Glutamatergic neuron (in vitro differentiated cells): ENCODE measurements around the gene ANKRD66. TPM values are rescaled to one million over a fixed set of nuclear protein-coding genes. Genes with fewer than 3 reads are reported as not detected.
"Not testable (repeated sequence)": the region's sequence is repeated elsewhere in the genome, so short reads cannot be mapped to it uniquely, and the experiment has no call there.

Experiments used
- DNase-seq: peaks from one replicate; pipeline ENCODE4 v3.0.0; 2022
- H3K27ac Mint-ChIP-seq: one replicate; pipeline ENCODE4 v1.8.0; 2020; ENCODE audit warnings: mild to moderate bottlenecking, mixed read lengths, inconsistent platforms; ENCODE audit not compliant: unreplicated experiment
- H3K27me3 Mint-ChIP-seq: one replicate; pipeline ENCODE4 v1.8.0; 2020; ENCODE audit warnings: mild to moderate bottlenecking, moderate library complexity, mixed read lengths, inconsistent platforms; ENCODE audit not compliant: unreplicated experiment
- H3K36me3 Mint-ChIP-seq: one replicate; pipeline ENCODE4 v1.8.0; 2020; ENCODE audit warnings: mild to moderate bottlenecking, mixed read lengths, inconsistent platforms; ENCODE audit not compliant: unreplicated experiment
- H3K4me1 Mint-ChIP-seq: one replicate; pipeline ENCODE4 v1.8.0; 2020; ENCODE audit warnings: mild to moderate bottlenecking, low read depth, mixed read lengths, inconsistent platforms; ENCODE audit not compliant: unreplicated experiment
- H3K4me3 Mint-ChIP-seq: one replicate; pipeline ENCODE4 v1.8.0; 2020; ENCODE audit warnings: mild to moderate bottlenecking, mixed read lengths, inconsistent platforms; ENCODE audit not compliant: unreplicated experiment
- H3K9me3 Mint-ChIP-seq: one replicate; pipeline ENCODE4 v1.8.0; 2020; ENCODE audit warnings: mild to moderate bottlenecking, moderate library complexity, mixed read lengths, inconsistent platforms; ENCODE audit not compliant: unreplicated experiment
- CTCF ChIP-seq: fragments of 200-600 bp; sonication (generic); IDR thresholded peaks from one replicate; pipeline ENCODE4 v1.5.0; 2021; ENCODE audit not compliant: partially characterized antibody, unreplicated experiment
- total RNA-seq: library from RNA; stranded (reverse); fragmentation: NEBNext Ultra II Directional; extraction: Animal tissue kit (Norgen Biotek cat#: 25700); gene quantifications from one replicate; pipeline ENCODE4 v1.2.1, GENCODE V29; 2021; ENCODE audit not compliant: unreplicated experiment

The ANKRD66 gene
- total RNA-seq, 1 donor from 2014 or later = not detected

GRCh38 chr6:46772016-46772415 lies 25.3 kb downstream of the ANKRD66 start:
- H3K36me3 Mint-ChIP-seq = no peaks in the 10 kb centered on the region
- H3K27me3 Mint-ChIP-seq = peaks cover 5% of the 10 kb centered on the region
- peaks cover 5% of the 10 kb centered on the region for H3K9me3 Mint-ChIP-seq
- H3K27ac Mint-ChIP-seq = no peak overlapping the region
- H3K4me1 Mint-ChIP-seq = no peaks in the 10 kb centered on the region
- H3K4me3 Mint-ChIP-seq = no peak overlapping the region
- no peak for TF ChIP-seq CTCF
- DNase-seq = no peak

- no peak overlapping the region for H3K4me3 Mint-ChIP-seq
- TF ChIP-seq CTCF = no peak
- no peaks in the 10 kb centered on the region for H3K36me3 Mint-ChIP-seq
- peaks cover 5% of the 10 kb centered on the region for H3K9me3 Mint-ChIP-seq
- H3K27ac Mint-ChIP-seq = no peak overlapping the region
- H3K27me3 Mint-ChIP-seq = peaks cover 5% of the 10 kb centered on the region
- no peaks in the 10 kb centered on the region for H3K4me1 Mint-ChIP-seq
- no peak for DNase-seq
Observed at GRCh38 chr6:46772762-46773161, 26.0 kb downstream of the ANKRD66 start.

- peaks cover 5% of the 10 kb centered on the region for H3K9me3 Mint-ChIP-seq
- no peak overlapping the region for H3K27ac Mint-ChIP-seq
- no peak for DNase-seq
- no peaks in the 10 kb centered on the region for H3K36me3 Mint-ChIP-seq
- H3K27me3 Mint-ChIP-seq = peaks cover 5% of the 10 kb centered on the region
- H3K4me1 Mint-ChIP-seq = no peaks in the 10 kb centered on the region
- H3K4me3 Mint-ChIP-seq = no peak overlapping the region
- no peak for TF ChIP-seq CTCF
Observed at GRCh38 chr6:46773201-46773855, 26.6 kb downstream of the ANKRD66 start.

- not testable (repeated sequence) for H3K36me3 Mint-ChIP-seq, H3K4me1 Mint-ChIP-seq, H3K9me3 Mint-ChIP-seq, H3K27me3 Mint-ChIP-seq, DNase-seq, H3K4me3 Mint-ChIP-seq, H3K27ac Mint-ChIP-seq
Observed at GRCh38 chr6:46774736-46775135, 28.0 kb downstream of the ANKRD66 start.

- Mint-ChIP-seq H3K9me3 (peaks cover 5% of the 10 kb centered on the region), H3K27ac (no peak overlapping the region), H3K4me3 (no peak overlapping the region), H3K36me3 (no peaks in the 10 kb centered on the region), H3K4me1 (no peaks in the 10 kb centered on the region), H3K27me3 (peaks cover 5% of the 10 kb centered on the region)
- no peak for DNase-seq
- TF ChIP-seq CTCF = no peak
Observed at GRCh38 chr6:46776070-46776712, 29.5 kb downstream of the ANKRD66 start.
